Prostate gland (tissue), 2 donors: ENCODE measurements around the gene DUSP16. TPM values are rescaled to one million over a fixed set of nuclear protein-coding genes. Genes with fewer than 3 reads are reported as not detected.

Experiments
- DNase-seq: peaks from one replicate; pipeline ENCODE4 v3.0.0-alpha.2; 2019; ENCODE audit warnings: low spot score
- H3K27ac ChIP-seq, 2 donors: fragments of 200-600 bp; sonication (generic); 2 replicates each; pipeline ENCODE4 v1.5.1; 2017 to 2019
- H3K27me3 ChIP-seq: fragments of 200-600 bp; sonication (generic); replicated peaks from 2 replicates; pipeline ENCODE4 v1.5.1; 2019; ENCODE audit not compliant: insufficient read depth
- H3K36me3 ChIP-seq, 2 donors: fragments of 200-600 bp; sonication (generic); 1 replicate in 1 of 2; 2 replicates in 1 of 2; pipeline versions ENCODE4 v1.5.1 to v1.8.1; 2017 to 2019
- H3K4me1 ChIP-seq: fragments of 200-600 bp; sonication (generic); replicated peaks from 2 replicates; pipeline ENCODE4 v1.5.1; 2019
- H3K4me3 ChIP-seq, 2 donors: fragments of 200-600 bp; sonication (generic); 2 replicates each; pipeline ENCODE4 v1.5.1; 2017 to 2019
- H3K9me3 ChIP-seq: fragments of 200-600 bp; sonication (generic); 2 replicates; pipeline ENCODE4 v1.5.1; 2017
- POLR2A ChIP-seq: fragments of 450-650 bp; IDR thresholded peaks from one replicate; pipeline ENCODE4 v1.6.1; 2016; ENCODE audit warnings: antibody characterized with exemption, mild to moderate bottlenecking
- POLR2AphosphoS5 ChIP-seq: sonication (generic); formaldehyde crosslinking; IDR thresholded peaks from one replicate; pipeline ENCODE4 v1.6.1; 2017; ENCODE audit warnings: antibody characterized with exemption
- WGBS: methylation state at CpG from one replicate; pipeline ENCODE4 v1.1.5; 2018; 5-methylcytosine and 5-hydroxymethylcytosine counted together
- intact Hi-C: fragments of 100-400 bp; cut with DNase I; formaldehyde crosslinking; loops from one replicate; pipeline ENCODE4 v1.14.2; 2022
- total RNA-seq, 2 donors: library from RNA; depleted of rRNA; stranded (reverse); fragments of >200 nt; gene quantifications; one replicate each; pipeline ENCODE4 v1.1.0, GENCODE V29; 2016
- TF ChIP-seq, protein P1 (sequence below), 4 experiments: fragments of 200-600 bp in 2 of 4; fragments of 450-650 bp in 2 of 4; sonication (generic) in 2 of 4; IDR thresholded peaks; 1 replicate in 3 of 4; 2 replicates in 1 of 4; pipeline ENCODE4 v1.5.1; 2016 to 2019; ENCODE audit warnings: antibody characterized with exemption in 4 of 4, mild to moderate bottlenecking in 2 of 4, moderate library complexity in 2 of 4

DUSP16 gene
- total RNA-seq, 2 donors from 2014 or later = 60.8 to 87.0 TPM

DNA sequence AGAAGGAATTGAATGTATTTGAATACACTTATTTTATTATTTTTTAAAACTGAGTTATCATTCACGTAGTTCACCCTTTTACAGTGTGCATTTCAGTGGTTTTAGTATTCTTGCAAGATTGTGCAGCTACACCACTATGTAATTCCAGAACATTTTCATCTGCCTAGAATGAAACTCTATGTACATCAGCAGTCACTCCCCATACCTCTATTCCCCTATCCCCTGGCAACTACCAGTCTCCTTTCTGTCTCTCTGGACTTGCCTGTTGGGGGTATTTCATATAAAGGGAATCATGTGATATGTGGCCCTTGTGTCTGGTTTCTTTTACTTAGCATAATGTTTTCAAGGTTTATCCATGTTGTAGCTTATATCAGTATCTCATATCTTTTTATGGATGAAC is 109.0 kb downstream of the DUSP16 start:
- TF ChIP-seq POLR2A (no peak), POLR2AphosphoS5 (no peak)
- TF ChIP-seq, protein P1, sequence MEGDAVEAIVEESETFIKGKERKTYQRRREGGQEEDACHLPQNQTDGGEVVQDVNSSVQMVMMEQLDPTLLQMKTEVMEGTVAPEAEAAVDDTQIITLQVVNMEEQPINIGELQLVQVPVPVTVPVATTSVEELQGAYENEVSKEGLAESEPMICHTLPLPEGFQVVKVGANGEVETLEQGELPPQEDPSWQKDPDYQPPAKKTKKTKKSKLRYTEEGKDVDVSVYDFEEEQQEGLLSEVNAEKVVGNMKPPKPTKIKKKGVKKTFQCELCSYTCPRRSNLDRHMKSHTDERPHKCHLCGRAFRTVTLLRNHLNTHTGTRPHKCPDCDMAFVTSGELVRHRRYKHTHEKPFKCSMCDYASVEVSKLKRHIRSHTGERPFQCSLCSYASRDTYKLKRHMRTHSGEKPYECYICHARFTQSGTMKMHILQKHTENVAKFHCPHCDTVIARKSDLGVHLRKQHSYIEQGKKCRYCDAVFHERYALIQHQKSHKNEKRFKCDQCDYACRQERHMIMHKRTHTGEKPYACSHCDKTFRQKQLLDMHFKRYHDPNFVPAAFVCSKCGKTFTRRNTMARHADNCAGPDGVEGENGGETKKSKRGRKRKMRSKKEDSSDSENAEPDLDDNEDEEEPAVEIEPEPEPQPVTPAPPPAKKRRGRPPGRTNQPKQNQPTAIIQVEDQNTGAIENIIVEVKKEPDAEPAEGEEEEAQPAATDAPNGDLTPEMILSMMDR (IDR thresholded peaks at IDR 0.05) = no peak
- intact Hi-C loops = no loop called here

GRCh38 chr12:12452326-12452902 is 110.2 kb downstream of the DUSP16 start:
- TF ChIP-seq POLR2A (no peak), POLR2AphosphoS5 (no peak)
- TF ChIP-seq, protein P1 (IDR thresholded peaks at IDR 0.05) = no peak

More for the DNA sequence above, 109.0 kb downstream of the DUSP16 start:
- no peak overlapping the region for H3K27ac ChIP-seq
- peaks cover 4% of the 10 kb centered on the region for H3K4me1 ChIP-seq
- no peaks in the 10 kb centered on the region for H3K36me3 ChIP-seq
- 97% methylated on average over 1 of the region's 1 CpG for WGBS
- no peak overlapping the region for H3K4me3 ChIP-seq
- no peaks in the 10 kb centered on the region for H3K27me3 ChIP-seq
- H3K9me3 ChIP-seq = no peaks in the 10 kb centered on the region
- no peak for DNase-seq

GRCh38 chr12:12451098-12451497 is 111.6 kb downstream of the DUSP16 start:
- Histone ChIP-seq H3K27me3 (no peaks in the 10 kb centered on the region), H3K4me1 (peaks cover 4% of the 10 kb centered on the region), H3K4me3 (no peak overlapping the region), H3K27ac (peak overlapping the region; percentile 71 to 75), H3K9me3 (no peaks in the 10 kb centered on the region), H3K36me3 (no peaks in the 10 kb centered on the region)
- TF ChIP-seq POLR2AphosphoS5 (peak; percentile 71), POLR2A (no peak)
- TF ChIP-seq, protein P1 (IDR thresholded peaks at IDR 0.05) = no peak
- WGBS = 42% methylated on average over 4 of the region's 4 CpGs
- DNase-seq = no peak
- intact Hi-C loops = no loop called here

More at GRCh38 chr12:12452326-12452902, 110.2 kb downstream of the DUSP16 start:
- DNase-seq = no peak
- H3K4me1 ChIP-seq = peaks cover 4% of the 10 kb centered on the region
- H3K9me3 ChIP-seq = no peaks in the 10 kb centered on the region
- H3K27me3 ChIP-seq = no peaks in the 10 kb centered on the region
- H3K27ac ChIP-seq = peak overlapping the region in 1 of 2 donors; percentile 71
- H3K4me3 ChIP-seq = no peak overlapping the region
- intact Hi-C loops = no loop called here
- 96% methylated on average over 21 of the region's 21 CpGs for WGBS
- H3K36me3 ChIP-seq = no peaks in the 10 kb centered on the region

GRCh38 chr12:12450043-12450471 is 112.6 kb downstream of the DUSP16 start:
- intact Hi-C loops = no loop called here
- no peaks in the 10 kb centered on the region for H3K36me3 ChIP-seq
- peak overlapping the region; percentile 71 to 75 for H3K27ac ChIP-seq
- TF ChIP-seq POLR2A = no peak
- TF ChIP-seq POLR2AphosphoS5 = no peak
- TF ChIP-seq, protein P1 (IDR thresholded peaks at IDR 0.05) = no peak
- H3K9me3 ChIP-seq = no peaks in the 10 kb centered on the region
- no peaks in the 10 kb centered on the region for H3K27me3 ChIP-seq
- peaks cover 4% of the 10 kb centered on the region for H3K4me1 ChIP-seq
- WGBS = 59% methylated on average over 2 of the region's 2 CpGs
- DNase-seq = no peak
- H3K4me3 ChIP-seq = no peak overlapping the region

GRCh38 chr12:12449533-12450025 is 113.1 kb downstream of the DUSP16 start:
- no peaks in the 10 kb centered on the region for H3K9me3 ChIP-seq
- no peak overlapping the region for H3K4me3 ChIP-seq
- peaks cover 4% of the 10 kb centered on the region for H3K4me1 ChIP-seq
- DNase-seq = peak; percentile 87
- intact Hi-C loops = no loop called here
- H3K36me3 ChIP-seq = no peaks in the 10 kb centered on the region
- peak overlapping the region; percentile 71 to 75 for H3K27ac ChIP-seq
- 23% methylated on average over 13 of the region's 13 CpGs for WGBS
- H3K27me3 ChIP-seq = no peaks in the 10 kb centered on the region
- TF ChIP-seq POLR2AphosphoS5 = peak; percentile 93
- TF ChIP-seq, protein P1 (IDR thresholded peaks at IDR 0.05) = no peak
